Activated CD4-positive, alpha-beta T cell treated with anti-CD3 and anti-CD28 coated beads, Interleukin-2, amount 50 U/mL, for 24 hours (primary cell): Measurements from ENCODE around the gene OGFOD2.
"Not testable (repeated sequence)": the region's sequence is repeated elsewhere in the genome, so short reads cannot be mapped to it uniquely, and the experiment has no call there.

Experiments
- DNase-seq, 2 donors: peaks; one replicate each; pipeline ENCODE4 v3.0.0-alpha.2; 2020; ENCODE audit warnings: low read depth in 1 of 2, low spot score in 1 of 2

OGFOD2 gene

DNA sequence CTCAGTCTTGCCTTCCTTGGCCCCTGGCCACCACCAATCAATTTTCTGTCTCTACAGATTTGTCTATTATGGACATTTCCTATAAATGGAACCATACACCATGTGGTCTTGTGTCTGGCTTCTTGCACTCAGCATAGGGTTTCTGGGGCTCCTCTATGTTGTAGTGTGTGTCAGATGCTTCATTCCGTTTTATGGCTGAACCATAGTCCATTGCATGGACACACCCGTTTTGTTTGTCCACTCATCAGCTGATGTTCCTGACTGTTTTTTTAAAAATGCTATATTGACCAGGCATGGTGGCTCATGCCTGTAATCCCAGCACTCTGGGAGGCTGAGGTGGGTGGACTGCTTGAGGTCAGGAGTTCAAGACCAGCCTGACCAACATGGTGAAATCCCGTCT is 26.4 kb downstream of the OGFOD2 start:
- DNase-seq, result no peak

DNA sequence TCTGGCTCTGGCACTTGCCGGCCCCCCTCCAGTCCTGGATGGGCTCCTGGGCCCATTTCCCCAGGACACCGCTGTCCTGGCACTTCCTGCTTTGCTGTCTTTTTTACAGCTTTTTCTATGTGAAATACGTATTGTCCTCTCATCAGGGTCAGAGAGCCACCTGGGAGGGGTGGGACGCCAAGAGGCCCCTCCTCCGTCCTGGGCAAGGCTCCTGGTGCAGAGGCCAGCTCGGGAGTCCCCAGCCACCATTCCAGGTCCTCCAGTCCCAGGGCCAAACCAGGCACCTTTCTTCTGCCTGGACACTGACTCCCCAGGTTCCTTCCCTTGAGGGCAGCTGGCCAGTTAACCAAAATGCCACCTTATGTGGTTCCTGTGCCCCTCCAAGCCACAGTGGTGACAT is 28.2 kb downstream of the OGFOD2 start:
- no peak for DNase-seq

DNA sequence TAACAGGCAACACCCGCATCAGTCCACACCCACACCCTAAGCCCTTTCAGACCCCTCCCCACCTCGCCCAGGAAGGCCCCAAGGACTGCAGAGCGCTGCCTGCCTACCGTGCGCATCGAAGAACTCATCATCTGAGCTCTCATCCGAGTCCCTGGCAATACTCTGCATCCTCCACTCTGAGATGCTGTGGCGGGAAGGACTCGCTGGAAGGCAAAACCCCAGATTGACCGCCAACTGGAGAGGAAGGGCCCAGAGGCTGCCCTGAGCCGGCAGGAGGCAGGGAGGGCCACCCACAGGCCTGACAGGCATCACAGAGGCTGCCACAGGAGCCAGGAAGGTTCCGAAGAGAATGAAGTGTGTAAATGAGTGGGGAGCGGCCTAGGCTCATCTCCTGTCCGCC is 29.2 kb downstream of the OGFOD2 start:
- no peak for DNase-seq

DNA sequence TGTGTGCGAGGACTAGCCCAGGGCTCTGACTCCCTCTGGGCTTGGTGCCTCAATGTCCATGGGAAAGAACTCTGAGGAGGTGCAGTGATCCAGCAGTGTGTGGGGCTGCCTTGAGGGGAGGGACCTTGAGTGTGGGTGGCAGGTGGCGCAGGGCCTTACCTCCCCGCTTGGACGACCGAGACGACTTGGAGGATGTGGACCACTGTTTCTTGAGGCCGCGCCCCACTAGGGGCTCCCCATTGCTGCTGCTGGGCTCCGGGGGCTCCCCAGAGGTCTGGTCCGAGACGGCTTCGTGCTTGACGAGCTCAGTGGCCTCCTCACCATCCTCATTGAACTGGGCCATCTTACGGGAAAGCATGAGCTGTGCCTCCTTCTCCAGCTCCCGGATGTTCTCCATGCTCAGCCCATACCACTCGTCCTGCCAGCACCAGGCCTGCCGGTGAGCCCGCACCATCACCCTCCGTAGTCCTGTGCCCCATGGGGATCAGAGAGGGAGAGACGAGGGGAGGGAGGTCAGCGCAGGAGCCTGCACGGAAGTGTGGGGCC is 30.1 kb downstream of the OGFOD2 start:
- DNase-seq, result no peak

DNA sequence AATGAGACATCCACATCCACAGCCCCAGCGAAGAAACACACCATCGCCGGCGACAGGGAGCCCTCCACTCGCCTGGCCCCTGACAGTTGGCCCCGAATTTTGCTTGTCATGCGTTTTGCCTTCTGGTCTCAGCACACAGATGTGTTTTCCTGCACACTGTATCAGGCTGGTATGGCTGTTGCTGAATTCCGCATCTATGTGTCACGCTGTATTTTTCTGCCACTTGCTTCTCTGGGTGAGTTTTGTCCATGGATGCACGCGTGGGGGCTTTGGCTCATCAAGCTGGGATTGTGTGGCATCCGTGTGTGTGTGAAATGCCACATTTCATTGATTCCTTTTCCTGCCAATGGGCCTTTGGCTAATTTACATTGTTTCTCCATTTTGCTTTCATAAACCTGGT is 31.9 kb downstream of the OGFOD2 start:
- DNase-seq, result no peak

DNA sequence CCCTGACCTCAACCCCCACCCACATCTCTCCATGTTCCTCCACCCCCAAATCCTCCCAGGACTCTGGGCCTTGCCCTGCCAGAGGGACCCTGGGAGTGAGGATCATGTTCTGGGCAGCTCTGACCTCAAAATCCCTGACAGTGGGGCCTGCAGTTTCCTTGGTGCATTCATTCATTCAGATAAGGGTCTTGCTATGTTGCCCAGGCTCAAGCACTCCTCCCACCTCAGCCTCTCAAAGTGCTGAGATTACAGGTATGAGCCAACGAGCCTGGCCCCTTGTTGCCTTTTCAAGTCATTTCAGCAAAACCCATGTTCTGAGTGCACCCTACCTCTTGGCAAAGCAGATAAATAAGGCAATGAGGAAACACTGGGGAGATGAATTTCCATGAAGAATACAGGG is 35.1 kb downstream of the OGFOD2 start:
- DNase-seq, result no peak

DNA sequence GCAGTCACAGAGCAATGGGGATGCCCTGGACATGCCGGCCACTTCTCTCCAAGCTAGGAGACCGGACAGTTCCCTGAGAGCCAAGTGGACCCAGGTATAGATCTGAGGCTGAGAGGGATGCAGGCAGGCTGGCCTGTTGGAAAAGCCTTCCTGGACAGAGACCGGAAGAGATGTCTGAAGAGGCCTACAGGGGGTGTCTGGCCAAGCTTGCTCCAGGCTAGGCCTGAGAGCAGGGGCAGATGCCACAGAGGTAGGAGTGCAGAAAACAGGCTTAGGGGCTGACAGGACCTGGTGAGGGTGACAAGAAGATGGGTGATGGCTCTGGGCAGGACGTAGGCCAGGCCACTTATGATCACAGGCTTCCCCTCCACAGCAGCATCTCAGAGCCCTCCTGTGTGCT is 35.6 kb downstream of the OGFOD2 start:
- DNase-seq, result no peak

DNA sequence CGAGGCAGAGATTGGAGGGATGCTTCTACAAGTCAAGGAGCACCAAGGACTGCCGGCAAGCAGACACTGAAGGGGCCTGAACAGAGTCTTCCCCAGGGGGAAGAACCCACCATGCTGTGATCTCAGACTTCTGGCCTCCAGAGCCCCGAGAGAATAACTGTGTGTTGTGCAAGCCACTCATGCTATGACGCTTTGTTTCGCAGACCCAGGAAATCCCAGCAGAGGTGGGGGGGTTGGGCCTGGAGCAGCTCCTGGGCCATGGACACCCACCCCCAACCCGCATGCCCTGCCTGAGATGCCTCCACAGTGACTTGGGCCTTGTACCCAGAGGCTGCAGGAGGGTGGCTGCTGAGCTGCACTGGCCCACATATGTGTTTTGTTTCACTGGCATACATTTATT is 36.7 kb downstream of the OGFOD2 start:
- no peak for DNase-seq

DNA sequence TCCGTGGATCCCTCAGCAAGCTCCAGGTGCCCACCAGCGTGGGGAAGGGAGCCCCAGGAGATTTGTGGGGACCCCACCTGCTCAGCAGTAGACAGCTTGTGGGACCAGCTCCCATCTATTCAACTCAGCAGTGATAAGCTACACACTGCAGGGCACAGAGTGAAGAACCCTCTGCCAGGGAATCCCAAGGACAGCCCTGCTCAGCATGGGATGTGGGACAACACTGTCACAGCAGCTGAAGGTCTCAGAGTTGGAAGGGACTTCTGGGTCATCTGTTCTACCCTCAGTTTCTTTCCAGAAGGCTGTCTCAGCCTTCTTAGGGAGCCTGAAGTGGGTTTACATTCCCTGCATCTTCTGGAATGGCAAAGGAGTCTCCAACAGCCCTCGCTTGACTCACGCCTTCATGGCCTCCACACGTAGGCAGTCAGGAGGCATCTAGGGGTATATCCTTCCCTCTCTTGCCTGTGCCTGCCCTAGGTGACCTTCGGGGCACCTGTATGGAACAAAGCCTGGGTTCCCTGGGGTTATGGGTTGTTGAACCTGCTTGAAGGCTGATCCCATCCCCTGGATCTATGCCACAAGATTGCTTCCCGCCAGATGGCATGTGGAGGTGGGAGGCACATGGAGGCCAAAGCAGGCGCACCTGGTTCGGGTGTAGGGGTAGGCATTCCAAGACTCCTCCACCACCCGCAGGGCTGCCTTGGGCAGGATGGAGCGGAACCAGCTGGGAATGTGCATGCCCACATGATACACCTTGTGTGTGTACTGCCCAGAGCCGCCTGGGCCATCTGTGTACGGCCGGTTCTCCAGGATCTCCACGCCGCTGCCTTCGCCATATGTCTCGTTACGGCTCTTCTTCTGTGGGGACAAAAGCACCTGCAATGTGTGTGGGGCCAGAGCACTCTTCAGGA is 38.4 kb downstream of the OGFOD2 start:
- DNase-seq, result no peak

DNA sequence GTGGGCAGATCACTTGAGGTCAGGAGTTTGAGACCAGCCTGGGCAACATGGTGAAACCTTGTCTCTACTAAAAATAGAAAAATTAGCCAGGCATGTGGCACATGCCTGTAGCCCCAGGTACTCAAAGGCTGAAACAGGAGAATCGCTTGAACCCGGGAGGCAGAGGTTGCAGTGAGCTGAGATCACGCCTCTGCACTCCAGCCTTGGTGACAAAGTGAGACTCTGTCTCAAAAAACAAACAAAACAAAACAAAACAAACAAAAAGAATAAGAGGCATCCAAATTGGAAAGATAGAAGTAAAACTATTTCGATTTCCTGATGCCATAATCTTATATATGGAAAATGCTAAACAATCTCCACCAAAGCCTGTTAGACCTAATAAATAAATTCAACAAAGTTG is 39.4 kb downstream of the OGFOD2 start:
- DNase-seq, result not testable (repeated sequence)

DNA sequence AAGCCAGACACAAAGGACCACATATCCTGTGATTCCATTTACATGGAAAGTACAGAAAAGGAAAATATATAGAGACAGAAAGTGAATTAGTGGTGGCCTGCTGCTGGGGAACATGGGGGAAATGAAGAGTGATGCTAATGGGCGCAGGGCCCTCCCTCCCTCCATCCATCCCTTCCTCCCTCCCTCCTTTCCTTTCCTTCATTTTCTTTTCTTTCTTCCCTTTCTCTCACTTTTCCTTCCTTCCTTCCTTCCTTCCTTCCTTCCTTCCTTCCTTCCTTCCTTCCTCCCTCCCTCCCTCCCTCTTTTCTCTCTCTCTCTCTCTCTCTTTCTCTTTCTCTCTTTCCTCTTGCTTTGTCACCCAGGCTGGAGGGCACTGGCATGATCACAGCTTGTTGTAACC is 42.7 kb downstream of the OGFOD2 start:
- DNase-seq, result no peak

DNA sequence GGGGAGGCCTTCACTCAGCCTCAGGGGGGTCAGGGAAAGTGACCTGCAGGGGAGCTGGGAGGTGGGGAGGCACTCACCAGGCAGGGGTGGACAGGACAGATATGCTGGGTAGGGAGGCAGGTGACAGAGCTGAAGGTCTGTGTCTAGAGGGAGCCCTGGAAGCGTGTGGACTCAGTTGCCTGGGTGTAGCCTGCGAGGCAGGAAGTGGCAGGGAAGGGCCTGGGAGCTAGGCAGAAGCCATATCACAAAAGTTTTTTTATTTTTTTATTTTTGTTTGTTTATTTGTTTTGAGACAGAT is 44.7 kb downstream of the OGFOD2 start:
- DNase-seq, result no peak

DNA sequence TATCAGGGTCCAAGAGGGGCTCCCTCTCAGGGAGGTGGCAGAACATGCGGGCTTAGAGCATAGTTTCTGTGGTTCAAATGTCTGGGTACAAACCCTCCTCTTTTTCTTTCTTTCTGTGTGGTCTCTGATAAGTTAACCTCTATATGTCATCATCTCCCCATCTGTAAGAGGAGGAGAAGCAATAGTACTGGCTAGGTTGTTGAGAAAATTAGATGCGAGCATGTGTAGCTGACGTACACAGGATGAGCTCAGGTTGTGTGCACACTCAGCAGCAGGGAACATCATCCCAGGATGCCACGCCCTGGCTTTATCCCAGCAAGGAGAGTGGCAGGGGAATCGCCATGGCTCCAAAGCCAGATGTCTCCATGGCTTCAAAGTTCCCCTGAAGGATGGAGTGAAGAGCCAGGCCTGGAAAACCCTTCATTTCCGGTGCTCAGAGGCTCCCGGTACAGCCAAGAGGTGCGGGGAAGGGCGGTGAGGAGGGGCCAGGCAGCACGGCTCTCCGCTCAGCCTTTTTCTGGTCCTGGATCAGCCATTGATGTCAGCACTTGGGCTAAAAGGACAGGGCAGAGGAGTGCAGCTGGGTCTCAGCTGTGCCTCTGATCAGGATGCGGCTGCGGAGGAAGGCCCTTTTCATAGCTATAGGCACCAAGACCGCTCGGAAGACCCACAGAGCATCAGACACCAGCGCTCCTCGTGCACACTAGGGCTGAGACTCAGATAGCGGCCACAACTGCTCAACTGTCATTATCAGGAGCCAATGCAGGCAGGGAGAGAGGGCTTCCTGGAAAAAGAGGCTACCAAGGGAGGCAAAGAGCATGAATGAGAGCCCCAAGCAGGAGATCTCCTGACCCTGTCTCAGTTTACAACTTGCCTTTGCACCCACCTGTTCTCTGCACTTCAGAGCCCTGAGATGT is 46.9 kb downstream of the OGFOD2 start:
- no peak for DNase-seq

DNA sequence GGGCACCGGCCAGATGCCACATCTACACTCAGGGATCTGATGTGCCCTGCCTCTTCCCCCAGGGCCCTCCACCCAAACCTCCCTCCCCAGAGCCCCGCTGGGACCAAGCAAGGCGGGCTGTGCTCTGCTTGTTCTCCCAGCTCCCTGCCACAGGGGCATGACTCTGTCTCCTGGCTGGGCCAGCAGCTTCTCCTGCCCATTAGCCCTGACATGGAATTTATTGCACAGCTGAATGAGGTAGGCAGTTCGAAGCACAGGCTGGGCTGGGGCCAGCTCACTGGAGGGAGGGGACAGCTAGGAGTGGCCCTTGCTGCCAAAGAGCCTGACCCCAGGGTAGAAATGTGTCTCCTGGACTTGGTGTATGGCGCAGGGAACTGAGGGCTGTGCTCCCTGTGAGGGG is 47.8 kb downstream of the OGFOD2 start:
- DNase-seq, result no peak

DNA sequence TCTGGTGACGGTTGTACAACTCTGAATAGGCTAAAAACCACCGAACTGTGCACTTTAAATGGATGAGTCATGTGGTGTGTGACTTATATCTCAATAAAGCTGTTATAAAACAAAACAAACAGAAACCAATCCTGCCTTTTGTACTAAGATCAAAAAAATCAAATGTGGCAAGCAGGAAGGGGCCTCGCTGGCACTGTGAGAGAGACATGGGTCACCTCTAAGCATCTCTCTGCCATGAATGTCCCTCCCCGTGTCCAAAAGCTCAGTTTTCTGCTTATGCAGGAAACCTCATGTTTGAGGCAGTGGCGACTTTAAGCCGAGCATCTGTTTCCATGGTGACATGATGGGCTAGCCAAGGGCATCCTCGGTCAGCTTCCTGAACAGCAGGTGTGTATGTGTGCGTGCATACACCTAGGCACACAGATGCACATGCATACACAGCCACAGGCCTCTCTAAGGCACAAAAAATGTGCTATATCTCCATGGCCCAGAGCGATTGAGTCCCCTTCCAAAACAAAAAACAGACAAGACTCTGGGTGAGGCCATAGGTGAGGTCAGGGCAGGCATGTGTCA is 49.9 kb downstream of the OGFOD2 start:
- DNase-seq, result no peak

DNA sequence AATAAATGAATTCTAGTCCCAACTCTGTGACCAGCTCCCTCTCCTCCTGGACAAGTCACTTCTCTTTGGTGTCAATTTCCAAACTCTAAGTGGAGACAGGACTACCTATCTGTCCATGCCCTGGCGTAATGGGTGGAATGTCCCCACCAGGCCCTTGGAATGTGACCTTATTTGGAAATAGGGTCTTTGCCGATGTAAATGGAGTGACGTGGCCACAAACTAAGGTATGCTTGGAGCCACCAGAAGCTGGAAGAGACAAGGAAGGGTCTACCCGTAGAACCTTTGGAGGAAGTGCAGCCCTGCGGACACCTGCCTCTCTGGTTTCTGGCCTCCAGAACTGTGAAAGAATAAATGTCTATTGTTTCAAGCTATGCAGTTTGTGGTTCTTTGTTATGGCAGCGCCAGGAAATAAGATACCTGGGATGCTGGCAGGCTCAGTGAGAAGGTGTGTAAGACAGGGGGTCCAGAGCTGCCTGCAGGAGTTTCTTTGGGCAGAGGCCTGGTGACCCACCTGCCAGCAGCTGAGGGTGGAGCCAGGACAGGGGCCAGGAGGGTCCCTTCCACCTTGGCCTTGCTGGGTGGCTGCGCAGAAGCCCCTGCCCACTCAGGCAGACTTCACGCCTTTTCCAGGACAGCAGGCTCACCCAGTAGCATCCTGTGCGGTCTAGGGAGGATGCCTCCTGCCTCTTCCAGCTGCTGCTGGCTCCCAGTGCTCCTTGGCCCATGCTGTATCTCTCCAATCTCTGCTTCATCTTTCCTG is 51.2 kb downstream of the OGFOD2 start:
- DNase-seq, result no peak

DNA sequence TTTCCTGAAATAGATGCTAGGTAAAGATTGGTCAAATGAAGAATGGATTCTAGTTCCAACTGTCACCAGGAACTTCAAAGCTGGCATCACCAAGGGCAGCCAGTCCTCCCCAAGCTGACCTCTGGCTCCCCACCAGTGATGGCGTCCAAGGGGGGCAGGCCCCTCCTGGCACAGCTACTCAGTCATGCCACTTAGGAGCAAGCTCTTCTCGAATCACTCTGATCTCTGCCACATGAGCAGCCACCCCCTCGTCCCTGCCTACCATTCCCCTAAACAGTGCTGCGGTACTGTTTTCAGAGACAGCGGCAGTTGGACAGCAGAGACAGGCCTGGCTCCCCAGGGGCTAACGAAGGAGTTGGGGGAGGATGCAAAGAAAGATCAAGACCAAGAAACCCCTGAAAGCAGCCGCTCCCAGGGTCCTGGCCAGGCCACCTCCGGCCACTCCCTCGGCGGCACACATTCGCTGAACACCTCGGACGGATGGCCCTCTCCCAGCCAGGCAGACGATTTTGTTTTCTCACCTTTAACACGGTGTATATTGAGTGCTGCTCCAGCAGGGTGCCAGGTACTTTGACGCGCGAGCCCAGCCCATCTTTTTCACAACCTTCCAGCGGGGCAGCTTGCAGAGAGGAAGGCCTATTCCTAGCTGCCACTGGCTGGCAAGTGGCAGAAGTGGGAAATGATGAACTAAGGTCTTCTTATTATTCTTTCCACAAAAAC is 52.8 kb downstream of the OGFOD2 start:
- no peak for DNase-seq

DNA sequence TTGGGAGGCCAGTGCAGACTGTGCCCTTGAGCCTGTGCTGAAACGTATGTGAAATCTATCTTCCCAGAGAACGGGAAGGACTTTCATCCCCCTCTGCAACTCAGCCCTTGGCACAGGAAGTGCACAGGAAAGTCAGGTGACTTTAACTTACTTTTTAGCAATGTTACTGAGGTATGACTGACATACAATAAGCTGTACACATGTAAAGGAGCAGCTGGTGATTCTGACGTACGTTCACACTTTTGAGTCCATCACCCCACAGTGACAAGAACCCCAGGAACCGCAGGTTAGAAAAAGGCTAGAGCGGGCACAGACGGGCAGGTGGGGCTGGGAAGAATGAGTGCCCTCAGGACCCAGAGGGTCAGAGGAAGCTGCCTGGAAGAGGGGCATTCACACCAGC is 53.4 kb downstream of the OGFOD2 start:
- DNase-seq, result no peak

DNA sequence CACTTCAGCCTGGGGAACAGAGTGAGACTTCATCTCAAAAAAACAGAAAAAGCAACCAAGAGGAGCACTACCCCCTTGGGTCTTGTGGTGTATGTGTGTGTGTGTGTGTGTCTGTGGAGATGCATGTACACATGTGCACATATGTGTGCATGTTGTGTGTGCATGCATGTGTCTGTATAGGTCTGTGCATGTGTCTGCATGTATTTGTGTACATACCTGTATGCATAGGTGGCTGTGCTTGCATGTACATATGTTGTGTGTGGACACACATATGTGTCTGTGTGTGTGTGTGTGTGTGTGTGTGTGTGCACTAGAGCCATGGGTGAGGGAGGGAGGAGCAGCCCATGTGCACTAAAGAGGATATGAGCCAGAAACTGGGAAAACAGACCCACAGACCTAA is 54.5 kb downstream of the OGFOD2 start:
- no peak for DNase-seq
